HG03095 (cell line): ENCODE data around the gene MAPK1IP1L.
"Not testable (repeated sequence)": the region's sequence is repeated elsewhere in the genome, so short reads cannot be mapped to it uniquely, and the experiment has no call there.

Experiments used
- ATAC-seq: cut with Tn5 transposase; IDR thresholded peaks from one replicate; pipeline ENCODE4 v1.9.1; 2021; ENCODE audit warnings: moderate library complexity; ENCODE audit not compliant: unreplicated experiment

The MAPK1IP1L gene

DNA sequence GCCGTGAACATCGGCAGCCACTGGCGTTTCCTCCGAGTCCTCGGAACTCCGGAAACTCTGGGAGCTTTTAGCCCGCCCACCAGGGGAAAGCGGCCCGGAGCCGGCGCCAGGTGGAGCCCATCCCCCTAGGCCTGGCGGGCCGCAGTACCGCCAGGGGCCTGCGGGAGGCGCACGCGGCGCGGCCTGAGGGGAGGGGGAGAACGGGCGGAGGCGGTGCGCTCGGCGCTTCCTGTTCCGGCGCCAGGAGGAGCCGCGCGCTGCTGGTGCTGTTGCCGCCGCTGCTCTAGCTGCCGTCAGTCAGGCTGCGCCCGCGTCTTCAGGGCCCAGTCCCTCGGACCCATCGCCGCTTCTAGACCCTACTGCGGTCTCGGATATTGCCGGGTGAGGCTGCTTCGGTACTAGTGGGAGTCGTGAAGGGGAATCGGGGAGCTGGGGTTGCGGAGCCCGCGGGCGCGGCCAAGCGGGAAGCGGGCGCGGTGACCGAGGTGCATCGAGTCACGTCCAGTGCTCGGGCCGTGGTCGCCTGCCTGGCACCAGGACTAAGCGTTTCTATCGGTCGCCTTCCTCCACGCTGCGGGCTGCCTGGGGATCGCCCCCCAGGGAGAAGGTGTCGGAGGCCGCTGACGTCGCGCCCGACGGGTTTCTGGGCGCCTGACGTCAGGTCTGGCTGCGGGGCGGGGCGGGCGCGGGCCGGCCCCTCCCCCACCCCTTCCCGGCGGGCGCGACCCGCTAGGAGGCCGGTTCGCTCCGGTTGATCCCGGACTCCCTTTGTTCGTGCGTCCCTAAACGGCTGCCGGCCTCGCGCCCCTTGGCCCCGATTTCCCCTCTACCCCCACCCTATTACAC lies at the start of gene MAPK1IP1L:
Gene MAPK1IP1L (plus strand): TSS at position 225 of the 846 bp plus-strand sequence. CDS start 10,037 bp downstream, outside the sequence.
- ATAC-seq: peak; percentile 85

DNA sequence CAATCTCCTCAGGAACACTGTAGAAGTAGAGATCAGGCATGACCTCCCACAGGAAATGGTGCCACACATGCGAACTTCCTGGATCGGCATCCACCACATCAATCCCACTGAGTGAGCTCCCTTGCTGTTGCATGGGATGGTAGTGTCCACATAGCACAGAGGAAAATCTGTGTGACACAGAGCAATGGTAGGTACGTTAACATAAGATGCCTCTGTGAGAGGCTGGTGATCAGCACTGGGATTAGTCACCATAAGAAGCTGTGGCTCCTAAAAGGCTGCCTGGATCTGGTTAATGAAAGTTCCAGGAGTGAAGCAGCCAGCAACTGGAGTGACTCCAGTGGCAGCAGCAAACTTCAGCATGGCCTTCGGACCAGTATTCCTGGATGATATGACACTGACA lies 46.4 kb upstream of the MAPK1IP1L start:
- ATAC-seq: no peak

DNA sequence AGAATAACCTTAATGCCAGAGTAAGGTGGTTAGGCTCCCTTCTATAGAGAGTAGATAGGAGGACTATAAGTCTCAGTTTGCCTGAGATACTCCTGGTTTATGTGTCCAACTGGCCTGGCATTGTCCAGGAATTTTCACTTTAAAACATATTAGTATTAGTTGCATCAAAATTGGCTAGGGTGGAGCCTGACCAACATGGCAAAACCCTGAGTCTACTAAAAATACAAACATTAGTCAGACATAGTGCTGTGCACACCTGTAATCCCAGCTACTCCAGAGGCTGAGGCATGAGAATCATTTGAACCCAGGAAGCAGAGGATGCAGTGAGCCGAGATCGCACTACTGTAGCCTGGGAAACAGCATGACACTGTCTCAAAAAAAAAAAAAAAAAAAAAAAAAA lies 36.4 kb upstream of the MAPK1IP1L start:
- no peak for ATAC-seq

DNA sequence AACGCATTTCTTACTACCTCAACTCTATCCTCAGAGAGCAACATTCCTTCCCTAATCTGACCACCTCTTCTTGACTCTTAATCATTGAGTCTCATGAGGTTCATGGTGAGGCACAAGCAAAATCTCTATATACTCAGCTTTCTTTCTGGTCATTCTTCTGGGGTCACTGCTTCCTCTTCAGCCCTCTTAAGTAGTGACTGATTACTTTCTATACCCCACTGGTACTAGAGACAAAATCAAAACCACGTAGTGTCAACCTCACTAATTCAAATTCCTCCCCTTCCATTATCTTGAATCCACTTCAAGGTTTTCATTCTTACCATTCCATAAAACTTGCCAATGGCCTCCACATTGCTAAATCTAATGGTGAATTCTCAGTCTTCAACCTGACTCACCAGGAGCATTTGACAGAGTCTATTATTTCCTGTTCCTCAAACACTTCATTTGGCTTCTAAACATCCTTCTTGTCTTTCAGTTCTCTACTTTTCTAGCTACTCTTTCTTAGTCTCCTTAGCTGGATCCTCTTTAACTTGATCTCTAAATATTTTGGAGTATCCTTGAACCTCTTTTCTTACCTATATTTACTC lies 31.4 kb upstream of the MAPK1IP1L start:
- no peak for ATAC-seq

DNA sequence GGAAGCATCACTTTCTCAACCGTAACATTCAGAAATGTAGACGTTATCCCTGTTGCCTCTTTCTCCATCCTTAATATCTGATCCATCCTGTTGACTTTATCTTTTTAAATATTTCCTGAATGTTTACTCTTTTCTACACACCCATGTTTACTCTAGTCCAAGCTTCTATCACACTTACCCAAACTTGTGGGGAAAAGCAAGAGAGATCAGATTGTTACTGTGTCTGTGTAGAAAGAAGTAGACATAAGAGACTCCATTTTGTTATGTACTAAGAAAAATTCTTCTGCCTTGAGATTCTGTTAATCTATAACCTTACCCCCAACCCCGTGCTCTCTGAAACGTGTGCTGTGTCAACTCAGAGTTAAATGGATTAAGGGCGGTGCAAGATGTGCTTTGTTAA lies 27.1 kb upstream of the MAPK1IP1L start:
- ATAC-seq: not testable (repeated sequence)

DNA sequence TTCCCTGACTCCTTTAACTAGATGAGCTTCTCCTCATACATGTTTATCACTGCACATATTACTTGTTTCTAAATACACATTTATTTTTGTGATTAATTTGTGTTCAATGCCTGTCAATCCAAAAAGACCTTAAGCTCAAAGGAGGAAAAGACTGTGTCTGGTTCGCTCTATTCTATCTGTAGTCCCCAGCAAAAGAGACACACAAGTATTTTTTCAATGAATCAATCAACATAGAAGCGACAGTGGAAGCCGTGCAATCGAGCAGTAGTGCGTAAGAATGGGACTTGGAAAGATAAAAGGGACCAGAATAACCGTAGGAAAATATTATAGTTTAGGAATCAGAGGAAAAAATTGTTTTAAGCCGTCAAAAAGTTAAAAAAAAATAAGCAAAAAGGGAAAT lies 25.5 kb upstream of the MAPK1IP1L start:
- ATAC-seq: no peak

DNA sequence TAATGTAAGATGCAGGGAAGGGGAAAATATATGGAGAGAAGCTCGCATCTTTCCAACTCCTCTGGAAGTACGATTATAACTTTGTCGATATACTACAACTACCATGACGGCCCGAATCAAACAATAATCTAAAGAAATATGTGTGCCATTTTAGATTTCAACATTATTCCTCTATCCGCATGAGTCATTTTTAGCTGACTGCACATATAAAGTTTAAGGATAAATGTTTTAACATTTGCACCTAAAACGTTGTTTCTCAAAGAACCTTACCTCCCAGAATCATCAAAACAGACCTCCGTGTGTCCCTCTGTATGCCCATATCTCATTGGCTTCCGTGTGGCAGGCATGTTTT lies 25.0 kb upstream of the MAPK1IP1L start:
- no peak for ATAC-seq

DNA sequence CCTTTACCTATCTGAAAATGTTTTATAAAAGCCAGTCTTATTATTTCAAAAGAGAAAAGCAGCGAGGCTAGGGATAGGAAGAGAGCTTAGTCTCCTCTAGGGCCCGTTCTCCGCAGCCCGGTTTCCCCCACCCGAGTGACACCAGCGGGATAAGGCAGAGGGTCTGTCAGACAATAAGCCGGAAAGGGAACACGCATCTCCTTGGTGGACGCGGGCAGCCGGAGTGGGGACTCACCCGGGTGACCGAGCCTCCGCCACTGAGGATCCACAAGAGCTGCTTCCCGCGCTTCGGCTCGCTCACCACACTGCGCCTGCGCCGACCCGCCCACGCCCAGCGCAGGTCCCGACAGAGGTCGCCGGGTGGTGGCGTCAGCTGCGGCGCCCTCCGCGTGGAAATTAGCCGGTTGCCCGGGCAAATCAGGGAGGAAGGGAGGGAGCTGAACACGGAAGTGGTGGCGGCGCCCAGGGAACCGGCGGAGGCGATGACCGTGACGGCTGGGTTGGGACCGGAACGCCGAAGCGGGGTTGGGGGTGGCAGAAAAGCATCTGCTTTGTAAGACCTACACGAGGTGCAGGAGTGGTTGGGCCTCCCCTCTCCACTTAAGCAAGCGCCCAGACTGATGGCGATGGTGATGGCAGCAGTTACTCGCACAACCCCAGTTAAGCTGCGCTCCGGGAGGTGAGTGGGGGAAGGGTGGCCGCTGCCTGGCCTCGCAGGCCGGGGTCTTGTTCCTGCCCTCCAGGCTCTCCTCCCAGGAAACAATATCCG lies 24.5 kb upstream of the MAPK1IP1L start, which contains the start of the genes SOCS4 and WDHD1:
Gene SOCS4 (plus strand): TSS at position 444 of the 769 bp plus-strand sequence. CDS start 15,806 bp downstream, outside the sequence.
Gene WDHD1 (minus strand): TSS at position 307 of the 769 bp plus-strand sequence. CDS start 312 bp downstream, outside the sequence.
- peak; percentile 94 for ATAC-seq

DNA sequence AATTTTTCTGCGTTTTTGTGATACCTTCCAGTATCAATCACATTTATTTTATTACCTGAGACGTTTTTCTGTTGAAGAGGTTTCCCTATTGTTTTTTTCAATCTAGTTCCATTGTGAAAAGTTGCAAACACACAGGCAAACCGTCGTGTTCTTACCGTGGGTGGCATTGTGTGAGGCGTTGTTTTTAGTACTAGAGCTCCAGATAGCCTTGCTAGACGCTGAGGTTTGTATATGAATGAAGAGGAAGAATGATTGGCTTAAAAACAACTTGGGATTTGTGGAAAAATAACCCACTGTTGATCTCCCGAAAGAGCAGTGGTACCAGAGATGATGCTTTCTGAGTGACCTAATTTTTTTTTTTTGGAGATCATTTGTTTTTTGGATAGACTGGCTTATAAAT lies 23.4 kb upstream of the MAPK1IP1L start:
- ATAC-seq: no peak

DNA sequence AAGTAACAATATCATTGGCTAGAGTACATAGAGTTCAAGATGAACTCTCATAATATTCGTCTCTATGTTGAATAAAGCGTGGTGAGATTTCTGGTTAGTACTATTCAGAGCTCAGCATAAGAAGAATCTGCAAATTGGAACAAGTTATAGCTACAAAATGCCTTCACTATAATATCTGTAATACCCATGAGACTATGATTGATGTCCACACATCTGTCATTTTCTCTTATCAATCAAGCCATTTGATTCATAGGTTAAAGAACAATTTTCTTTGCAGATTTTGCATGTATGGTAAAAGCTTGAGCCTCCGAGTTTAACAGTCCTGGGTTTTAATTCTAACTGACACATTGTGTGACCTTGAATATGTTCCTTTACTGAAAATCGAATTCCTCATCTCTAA lies 23.0 kb upstream of the MAPK1IP1L start:
- no peak for ATAC-seq

- no peak for ATAC-seq
Measured at GRCh38 chr14:55031190-55031589, 20.3 kb upstream of the MAPK1IP1L start.

DNA sequence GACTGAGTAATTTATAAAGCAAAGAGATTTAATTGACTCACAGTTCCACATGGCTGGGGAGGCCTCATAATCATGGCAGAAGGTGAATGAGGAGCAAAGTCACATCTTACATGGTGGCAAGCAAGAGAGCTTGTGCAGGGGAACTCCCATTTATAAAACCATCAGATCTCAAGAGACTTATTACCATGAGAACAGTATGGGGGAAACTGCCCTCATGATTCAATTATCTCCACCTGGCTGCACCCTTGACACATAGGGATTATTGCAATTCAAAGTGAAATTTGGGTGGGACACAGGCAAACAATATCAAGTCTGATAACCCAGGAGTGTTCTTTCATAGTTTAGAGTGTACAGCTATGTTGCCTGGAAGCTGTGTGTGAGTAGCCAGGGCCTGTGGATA lies 13.5 kb upstream of the MAPK1IP1L start:
- not testable (repeated sequence) for ATAC-seq

DNA sequence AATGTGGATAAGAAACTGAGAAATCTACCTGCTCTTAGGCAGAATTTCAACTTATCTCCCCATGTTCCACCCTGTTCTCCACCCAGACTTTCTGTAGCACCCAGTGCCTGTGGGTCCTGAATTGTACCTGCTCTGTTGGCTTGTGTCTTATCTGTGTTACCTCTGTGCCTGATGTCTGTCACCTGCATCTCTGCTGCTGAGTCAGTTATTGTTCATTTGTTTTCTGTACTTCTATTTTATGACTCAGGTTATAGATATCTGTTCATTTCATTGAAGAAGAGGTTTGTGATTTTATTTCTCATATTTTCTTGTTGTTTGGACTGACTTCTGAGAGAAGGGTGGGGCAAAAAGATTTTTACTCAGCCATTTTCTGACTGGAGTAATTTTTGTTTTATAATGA lies 12.7 kb upstream of the MAPK1IP1L start:
- no peak for ATAC-seq

GRCh38 chr14:55043528-55043927 lies 7.9 kb upstream of the MAPK1IP1L start:
- ATAC-seq: no peak

GRCh38 chr14:55045087-55045486 lies 6.4 kb upstream of the MAPK1IP1L start:
- no peak for ATAC-seq

DNA sequence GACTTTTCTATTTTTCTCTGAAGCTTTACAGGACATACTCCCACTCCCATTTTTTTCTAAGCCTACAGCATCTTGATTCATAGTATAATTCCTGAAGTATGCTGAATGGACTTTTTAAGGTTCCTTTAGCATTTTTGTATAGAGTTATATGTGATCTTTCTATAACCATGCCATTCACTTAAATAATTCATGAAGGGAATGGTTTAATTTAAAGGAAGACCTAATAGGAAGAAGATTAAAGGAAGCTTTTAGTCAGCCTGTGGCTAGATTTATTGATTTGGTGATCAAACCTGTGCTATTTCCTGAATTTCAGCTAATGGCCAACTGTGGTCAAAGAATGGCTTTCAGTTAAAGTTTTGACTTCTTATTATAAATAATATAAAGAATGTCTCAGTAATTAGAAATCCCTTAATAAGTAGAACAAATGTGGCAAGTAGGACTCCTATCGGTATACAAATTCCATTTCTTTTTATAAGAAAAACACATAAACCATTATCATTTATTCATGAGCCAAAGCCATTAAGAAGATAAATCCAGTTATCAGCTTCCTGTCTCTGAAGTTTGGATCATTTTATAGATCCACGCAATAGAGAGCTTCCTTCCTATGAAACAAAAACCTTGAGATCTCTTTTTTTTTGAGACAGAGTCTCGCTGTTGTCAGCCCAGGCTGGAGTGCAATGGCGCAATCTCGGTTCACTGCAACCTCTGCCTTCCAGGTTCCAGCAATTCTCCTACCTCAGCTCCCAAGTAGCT lies 4.0 kb upstream of the MAPK1IP1L start:
- ATAC-seq: no peak

- no peak for ATAC-seq
Measured at GRCh38 chr14:55048900-55049436, 2.5 kb upstream of the MAPK1IP1L start.

- peak; percentile 28 for ATAC-seq
Measured at GRCh38 chr14:55051165-55051422, 353 bp upstream of the MAPK1IP1L start.

- no peak for ATAC-seq
Measured at GRCh38 chr14:55052269-55052930, 953 bp downstream of the MAPK1IP1L start.

DNA sequence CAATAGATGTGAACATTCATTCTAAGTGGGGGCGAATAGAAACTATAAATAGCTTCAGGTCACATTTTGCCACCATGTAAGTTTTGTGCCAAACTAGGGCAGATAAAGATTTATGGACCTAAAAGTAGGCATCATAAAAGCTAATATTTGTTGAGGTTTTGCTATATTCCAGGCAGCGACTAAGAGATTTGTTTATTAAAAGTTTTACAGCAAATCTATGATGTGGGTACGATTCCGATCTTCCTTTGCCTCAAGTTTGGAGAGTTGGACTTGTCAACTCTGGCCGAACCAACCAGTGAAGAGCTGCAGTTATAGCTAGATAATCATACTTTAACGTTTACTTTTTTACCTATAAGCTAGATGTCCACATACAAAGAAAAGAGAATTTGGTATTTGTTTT lies 1.6 kb downstream of the MAPK1IP1L start:
- ATAC-seq: no peak
